Activated CD8-positive, alpha-beta T cell treated with anti-CD3 and anti-CD28 coated beads, Interleukin-2, amount 10 ng/mL, durations not matched to agents 7 days and 5 days (primary cell): ENCODE data around the gene PATE1. TPM values are rescaled to one million over a fixed set of nuclear protein-coding genes. Genes with fewer than 3 reads are reported as not detected.

Experiments
- ATAC-seq: fragments of 150-1000 bp; cut with Tn5 transposase; one replicate; pipeline ENCODE4 v1.10.0; 2021; ENCODE audit warnings: moderate library complexity
- CTCF ChIA-PET: fragments of 350-600 bp; sonication (Branson Sonifier 250); formaldehyde crosslinking; loops from one replicate; lab custom pipeline; 2021; ENCODE audit warnings: antibody characterized with exemption; lab: Charles Lee
- POLR2A ChIA-PET: fragments of 350-600 bp; sonication (Branson Sonifier 250); formaldehyde crosslinking; loops from one replicate; lab custom pipeline; 2021; ENCODE audit warnings: antibody characterized with exemption; lab: Charles Lee
- DNase-seq: peaks from one replicate; pipeline ENCODE4 v3.0.0-alpha.2; 2020
- H3K27ac Mint-ChIP-seq: one replicate; pipeline ENCODE4 v1.8.0; 2021; ENCODE audit warnings: mild to moderate bottlenecking, mixed read lengths
- H3K27me3 Mint-ChIP-seq: one replicate; pipeline ENCODE4 v1.8.0; 2021; ENCODE audit warnings: low read depth, mixed read lengths
- H3K36me3 Mint-ChIP-seq: one replicate; pipeline ENCODE4 v1.8.0; 2021; ENCODE audit warnings: low read depth, mixed read lengths
- H3K4me1 Mint-ChIP-seq: one replicate; pipeline ENCODE4 v1.8.0; 2021; ENCODE audit warnings: low read depth, mixed read lengths
- H3K4me3 Mint-ChIP-seq: one replicate; pipeline ENCODE4 v1.8.0; 2021; ENCODE audit warnings: mild to moderate bottlenecking, mixed read lengths
- H3K9me3 Mint-ChIP-seq: one replicate; pipeline ENCODE4 v1.8.0; 2022; ENCODE audit warnings: mixed read lengths; ENCODE audit not compliant: insufficient read depth
- total RNA-seq, 2 experiments: library from RNA; stranded (reverse); gene quantifications; one replicate each; pipeline ENCODE4 v1.2.3, GENCODE V29; 2021

PATE1 gene
- total RNA-seq, 2 experiments from 2014 or later, result not detected

DNA sequence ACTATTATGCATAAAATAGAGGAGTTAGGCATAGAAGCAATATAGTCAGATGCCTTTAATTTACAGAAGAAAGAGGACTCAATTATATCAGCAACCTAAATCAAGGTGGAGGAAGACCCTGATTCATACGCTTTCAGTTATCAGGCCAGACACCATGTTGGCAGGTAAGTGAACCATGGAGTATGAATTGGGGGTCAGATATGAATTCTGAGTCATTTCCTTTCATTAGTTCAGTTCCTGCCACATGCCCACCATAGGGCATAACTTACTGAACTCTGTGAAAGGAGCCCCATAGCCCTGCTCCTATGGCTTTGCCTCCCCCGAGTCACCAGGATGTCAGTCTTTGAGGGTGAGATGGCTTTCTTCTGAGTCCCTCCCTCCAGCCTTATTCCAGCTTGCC lies 17.4 kb downstream of the PATE1 start:
- Mint-ChIP-seq H3K27ac (no peak overlapping the region), H3K4me1 (no peaks in the 10 kb centered on the region), H3K9me3 (no peaks in the 10 kb centered on the region), H3K36me3 (no peaks in the 10 kb centered on the region), H3K4me3 (no peak overlapping the region), H3K27me3 (peaks cover 15% of the 10 kb centered on the region)
- ChIA-PET CTCF (no interaction called here), POLR2A (no interaction called here)
- ATAC-seq (no peak), DNase-seq (no peak)

DNA sequence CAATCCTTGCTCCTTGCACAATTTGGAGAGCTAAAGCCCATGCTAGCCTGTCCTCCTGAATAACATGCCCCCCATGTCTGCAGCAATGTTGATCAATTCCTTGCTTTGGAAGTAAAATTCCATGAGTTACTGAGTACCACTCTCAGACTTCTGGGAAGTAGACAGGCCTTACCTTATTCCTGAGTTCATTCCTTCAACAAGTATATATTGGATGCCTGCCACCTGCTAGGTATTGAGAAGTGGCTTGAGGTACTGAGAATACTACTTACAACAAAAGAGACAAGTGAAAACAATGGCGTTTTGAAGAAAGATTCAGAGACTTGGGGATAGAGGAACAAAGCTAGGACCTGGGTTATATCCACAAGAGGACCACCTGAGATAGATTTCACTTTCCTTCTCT lies 20.2 kb downstream of the PATE1 start:
- DNase-seq, result no peak
- H3K27ac Mint-ChIP-seq, result no peak overlapping the region
- no peaks in the 10 kb centered on the region for H3K4me1 Mint-ChIP-seq
- ATAC-seq, result no peak
- H3K4me3 Mint-ChIP-seq, result no peak overlapping the region
- ChIA-PET POLR2A (no interaction called here), CTCF (no interaction called here)
- H3K9me3 Mint-ChIP-seq, result no peaks in the 10 kb centered on the region
- peaks cover 10% of the 10 kb centered on the region for H3K27me3 Mint-ChIP-seq
- H3K36me3 Mint-ChIP-seq, result no peaks in the 10 kb centered on the region

DNA sequence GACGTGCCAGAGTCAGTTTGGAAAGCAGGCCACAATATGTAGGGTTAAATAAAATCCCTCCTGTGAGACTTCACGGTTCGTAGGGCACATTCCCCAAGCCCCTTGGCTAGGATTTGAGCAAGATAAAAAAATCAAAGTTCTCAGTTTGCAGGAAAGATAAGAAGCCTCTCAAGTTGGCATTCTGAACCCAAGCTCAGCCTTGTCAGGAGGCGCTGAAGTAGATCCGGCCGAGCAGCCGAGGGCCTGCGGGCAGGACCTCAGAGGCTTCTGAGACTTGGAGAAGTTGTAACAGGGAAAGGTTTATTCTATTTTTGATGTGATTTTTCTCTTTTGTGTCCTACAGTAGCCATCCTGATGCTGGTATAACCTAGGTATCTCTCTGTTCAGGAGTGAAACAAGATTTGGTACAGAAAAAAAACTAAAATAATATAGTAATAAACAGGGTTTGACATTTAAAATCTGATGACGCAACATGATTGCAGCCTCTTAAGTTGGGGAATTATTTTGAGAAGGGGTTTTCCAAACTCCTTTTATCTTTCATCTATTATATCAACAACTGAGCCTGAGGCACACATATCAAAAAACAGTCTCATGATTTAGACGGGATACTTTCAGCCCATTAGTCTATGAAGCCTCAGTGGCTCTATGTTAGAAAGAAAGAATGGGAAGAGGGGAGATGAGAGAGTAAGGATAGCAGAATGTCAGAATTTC lies 22.4 kb downstream of the PATE1 start:
- no peak overlapping the region for H3K4me3 Mint-ChIP-seq
- no peak for ATAC-seq
- no peak overlapping the region for H3K27ac Mint-ChIP-seq
- ChIA-PET POLR2A (no interaction called here), CTCF (interaction anchor here (0.6 kb wide), 1 partner anchor 45 kb away, joined by 3 read pairs; no protein-coding TSS in a partner anchor)
- no peak for DNase-seq
- no peaks in the 10 kb centered on the region for H3K36me3 Mint-ChIP-seq
- H3K9me3 Mint-ChIP-seq, result no peaks in the 10 kb centered on the region
- no peaks in the 10 kb centered on the region for H3K4me1 Mint-ChIP-seq
- H3K27me3 Mint-ChIP-seq, result peaks cover 10% of the 10 kb centered on the region

DNA sequence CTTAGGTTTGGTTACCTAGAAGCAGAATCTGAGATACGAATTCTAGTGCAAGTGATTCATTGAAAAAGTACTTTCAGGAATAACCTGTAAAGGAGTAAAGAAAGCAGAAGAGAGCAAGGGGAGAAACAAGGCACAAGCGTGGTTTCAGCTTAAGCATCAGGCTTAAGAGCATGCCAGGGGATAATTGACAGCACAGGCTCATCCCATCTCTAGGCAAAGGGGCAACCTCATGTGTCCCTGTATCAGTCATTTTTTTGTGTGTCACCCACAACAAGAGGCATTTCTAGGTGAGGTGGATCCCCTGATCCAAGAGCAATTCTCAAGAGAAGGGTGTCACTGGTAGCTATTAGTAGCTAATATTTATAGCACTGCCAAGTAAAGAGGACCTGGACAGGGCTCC lies 24.5 kb downstream of the PATE1 start:
- Mint-ChIP-seq H3K36me3 (no peaks in the 10 kb centered on the region), H3K4me1 (no peaks in the 10 kb centered on the region), H3K9me3 (no peaks in the 10 kb centered on the region), H3K27ac (no peak overlapping the region), H3K27me3 (peaks cover 10% of the 10 kb centered on the region), H3K4me3 (no peak overlapping the region)
- CTCF ChIA-PET, result no interaction called here
- ATAC-seq (no peak), DNase-seq (no peak)
- POLR2A ChIA-PET, result no interaction called here

DNA sequence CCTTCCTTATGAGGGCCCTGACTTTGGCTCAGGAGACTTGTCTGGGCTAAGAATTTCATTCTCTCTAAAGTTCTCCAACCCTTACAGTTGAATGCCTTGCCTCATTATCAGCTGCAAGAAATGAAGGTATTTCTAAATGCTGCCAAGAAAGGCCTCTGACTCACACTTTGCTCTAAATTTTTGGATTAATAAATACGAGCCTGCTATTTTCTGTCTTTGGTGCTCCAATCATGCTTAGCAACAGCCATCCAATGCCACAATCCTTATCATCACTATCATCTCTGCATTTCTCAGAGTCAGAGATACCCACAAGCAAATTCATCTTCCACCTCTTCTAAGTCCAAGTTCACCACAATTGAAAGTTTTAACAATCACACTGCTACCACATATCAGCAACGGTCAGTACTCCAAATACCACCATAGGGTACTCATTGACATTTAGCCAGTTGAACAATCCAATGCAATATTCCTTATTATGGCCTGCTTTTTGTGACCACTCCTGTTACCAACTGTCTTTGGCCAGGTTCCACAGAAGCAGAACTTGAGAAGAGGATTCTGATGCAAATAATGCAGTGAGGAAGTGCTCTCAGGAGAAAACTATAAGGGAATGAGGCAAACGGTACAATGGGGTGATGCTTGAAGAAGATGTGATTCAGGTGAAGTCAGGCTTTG lies 26.9 kb downstream of the PATE1 start:
- POLR2A ChIA-PET, result no interaction called here
- H3K27ac Mint-ChIP-seq, result no peak overlapping the region

DNA sequence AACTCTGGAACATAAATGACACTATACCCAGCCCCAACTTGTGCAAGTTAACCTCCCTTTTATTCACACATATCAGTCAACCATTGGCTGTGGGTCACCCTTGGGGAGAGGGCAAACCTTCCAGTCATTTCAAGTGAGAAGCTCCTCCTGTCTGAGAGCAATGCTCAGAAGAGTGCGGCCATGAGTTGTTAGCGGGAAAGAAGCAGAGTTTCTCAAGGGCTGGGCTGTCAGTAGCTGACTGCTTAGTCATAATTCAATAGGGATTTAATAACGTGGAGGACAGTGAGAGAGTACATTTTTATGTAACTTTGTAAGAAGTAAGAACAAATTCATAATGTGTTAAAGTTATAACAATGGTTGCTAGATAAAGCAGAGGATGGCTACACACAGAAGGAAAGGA lies 27.4 kb downstream of the PATE1 start:
- Mint-ChIP-seq H3K27ac (no peak overlapping the region), H3K4me1 (no peaks in the 10 kb centered on the region), H3K36me3 (no peaks in the 10 kb centered on the region), H3K4me3 (no peak overlapping the region), H3K27me3 (peaks cover 10% of the 10 kb centered on the region), H3K9me3 (no peaks in the 10 kb centered on the region)
- DNase-seq, result no peak
- ChIA-PET CTCF (no interaction called here), POLR2A (no interaction called here)
- no peak for ATAC-seq

More for the DNA sequence above, 26.9 kb downstream of the PATE1 start:
- Mint-ChIP-seq H3K27me3 (peaks cover 13% of the 10 kb centered on the region), H3K4me3 (no peak overlapping the region), H3K4me1 (no peaks in the 10 kb centered on the region), H3K36me3 (no peaks in the 10 kb centered on the region), H3K9me3 (no peaks in the 10 kb centered on the region)
- ATAC-seq (no peak), DNase-seq (no peak)
- CTCF ChIA-PET, result no interaction called here

DNA sequence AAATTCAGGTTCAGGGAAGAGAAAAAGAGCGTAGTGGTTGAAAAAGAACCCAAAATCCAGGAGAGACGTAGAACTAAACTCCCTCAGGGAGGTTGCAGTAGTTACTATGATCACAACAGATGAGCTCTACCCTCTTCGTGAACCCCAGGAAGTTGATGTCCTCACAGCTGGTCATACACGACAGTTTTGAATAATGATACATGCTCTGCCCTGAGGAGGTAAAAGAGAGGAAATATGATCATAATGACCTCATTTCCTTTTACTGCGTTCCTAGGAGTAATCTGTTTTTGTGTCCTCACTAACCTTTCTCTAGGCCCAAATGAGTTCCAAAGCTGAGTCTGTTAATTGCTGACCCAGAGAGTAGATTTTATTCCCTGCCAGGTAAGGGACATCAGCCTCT lies 31.2 kb downstream of the PATE1 start:
- H3K36me3 Mint-ChIP-seq, result no peaks in the 10 kb centered on the region
- no peak overlapping the region for H3K4me3 Mint-ChIP-seq
- no peak overlapping the region for H3K27ac Mint-ChIP-seq
- ATAC-seq, result no peak
- peaks cover 6% of the 10 kb centered on the region for H3K27me3 Mint-ChIP-seq
- ChIA-PET CTCF (no interaction called here), POLR2A (no interaction called here)
- no peaks in the 10 kb centered on the region for H3K9me3 Mint-ChIP-seq
- no peaks in the 10 kb centered on the region for H3K4me1 Mint-ChIP-seq
- DNase-seq, result no peak

DNA sequence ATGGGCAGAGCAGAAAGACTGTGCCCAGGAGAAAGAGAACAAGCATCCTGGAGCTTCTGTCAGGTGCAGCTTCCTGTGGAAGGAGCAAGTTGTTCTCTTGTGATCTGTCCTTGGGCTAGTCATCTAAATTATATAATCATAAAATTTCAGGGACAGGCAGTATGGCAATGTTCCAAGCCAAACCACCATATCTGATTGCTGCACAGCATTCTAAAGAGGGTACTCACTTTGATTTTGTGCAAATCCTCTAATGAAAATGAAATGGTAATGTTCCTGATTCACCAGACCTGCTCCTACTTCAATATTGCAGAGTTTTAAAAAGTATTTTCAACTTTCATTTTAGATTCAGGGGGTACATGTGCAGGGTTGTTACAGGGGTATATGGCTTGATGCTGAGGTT lies 32.6 kb downstream of the PATE1 start, which contains the start of gene PATE2:
Gene PATE2 (minus strand): TSS at position 101 of the 400 bp plus-strand sequence. CDS start 55 bp downstream, at position 46.
- ATAC-seq (no peak), DNase-seq (no peak)
- peaks cover 4% of the 10 kb centered on the region for H3K27me3 Mint-ChIP-seq
- H3K4me1 Mint-ChIP-seq, result no peaks in the 10 kb centered on the region
- H3K9me3 Mint-ChIP-seq, result no peaks in the 10 kb centered on the region
- no peak within 1 kb of the TSS for H3K27ac Mint-ChIP-seq
- CTCF ChIA-PET, result no interaction called here
- H3K4me3 Mint-ChIP-seq, result no peak within 1 kb of the TSS
- no peaks in the 10 kb centered on the region for H3K36me3 Mint-ChIP-seq
- POLR2A ChIA-PET, result no interaction called here

DNA sequence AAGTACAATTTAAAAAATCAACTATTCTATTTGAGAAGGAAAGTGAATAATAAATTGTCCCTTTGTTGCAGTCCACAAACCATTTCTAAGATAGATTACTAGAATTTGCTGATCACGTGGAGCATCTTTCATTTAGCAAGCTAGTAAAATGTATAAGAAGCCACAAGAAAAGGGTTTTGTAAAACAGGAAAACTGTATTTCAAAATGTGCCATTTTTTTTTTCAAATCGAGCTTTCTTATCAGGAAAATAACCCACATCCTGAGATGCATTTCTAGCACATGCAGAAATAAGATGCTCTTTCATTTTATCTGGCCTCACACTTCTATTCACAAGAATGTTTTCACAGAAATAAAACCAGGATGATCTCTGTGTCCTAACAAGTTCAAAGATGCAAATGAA lies 38.6 kb downstream of the PATE1 start:
- H3K4me1 Mint-ChIP-seq, result no peaks in the 10 kb centered on the region
- ATAC-seq (no peak), DNase-seq (no peak)
- no peaks in the 10 kb centered on the region for H3K9me3 Mint-ChIP-seq
- H3K27me3 Mint-ChIP-seq, result peaks cover 9% of the 10 kb centered on the region
- CTCF ChIA-PET, result no interaction called here
- POLR2A ChIA-PET, result no interaction called here
- H3K4me3 Mint-ChIP-seq, result no peak overlapping the region
- no peak overlapping the region for H3K27ac Mint-ChIP-seq
- no peaks in the 10 kb centered on the region for H3K36me3 Mint-ChIP-seq

DNA sequence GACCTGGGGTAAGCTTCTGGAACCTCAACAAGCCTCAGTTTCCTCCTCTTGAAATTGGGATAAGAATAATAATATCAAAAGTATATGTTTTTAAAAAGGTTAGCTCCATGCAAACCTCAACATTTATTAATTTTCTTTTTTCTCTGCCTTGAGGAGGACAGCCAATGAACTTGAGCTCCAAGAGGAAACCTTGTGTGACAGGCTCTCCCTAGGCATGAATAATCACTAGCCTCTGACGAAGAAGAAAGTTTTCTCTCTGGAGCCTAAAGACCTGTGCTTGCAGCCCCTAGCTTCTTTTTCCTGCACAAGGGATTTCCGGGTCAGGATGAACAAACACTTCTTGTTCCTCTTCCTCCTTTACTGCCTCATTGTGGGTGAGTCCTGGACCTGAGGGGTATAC lies 41.7 kb downstream of the PATE1 start, which contains the start of gene PATE3:
Gene PATE3 (plus strand): TSS at position 301 of the 400 bp plus-strand sequence. CDS start 25 bp downstream, at position 326.
- H3K27me3 Mint-ChIP-seq, result peaks cover 13% of the 10 kb centered on the region
- ChIA-PET CTCF (no interaction called here), POLR2A (no interaction called here)
- no peaks in the 10 kb centered on the region for H3K4me1 Mint-ChIP-seq
- no peak for DNase-seq
- no peak within 1 kb of the TSS for H3K4me3 Mint-ChIP-seq
- no peak within 1 kb of the TSS for H3K27ac Mint-ChIP-seq
- H3K36me3 Mint-ChIP-seq, result no peaks in the 10 kb centered on the region
- no peak for ATAC-seq
- H3K9me3 Mint-ChIP-seq, result no peaks in the 10 kb centered on the region

DNA sequence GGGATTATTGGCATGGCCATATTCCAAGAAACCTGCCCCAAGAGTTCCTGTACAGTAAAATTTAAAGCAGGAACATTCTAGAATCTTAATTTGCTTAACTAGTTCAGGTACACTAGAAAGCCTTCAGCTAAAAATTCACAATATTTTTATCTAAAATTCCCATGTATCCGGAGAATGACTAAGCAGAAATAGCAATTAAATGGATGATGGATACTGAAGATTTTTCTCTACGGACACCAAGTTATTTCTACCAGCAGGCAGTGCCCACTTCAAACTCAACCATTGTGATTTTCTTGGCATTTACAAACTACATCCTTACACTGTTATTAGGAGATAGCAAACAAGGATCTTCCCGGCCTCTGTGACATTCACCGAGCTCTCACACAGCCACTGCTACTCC lies 44.7 kb downstream of the PATE1 start:
- Mint-ChIP-seq H3K36me3 (no peaks in the 10 kb centered on the region), H3K4me3 (no peak overlapping the region), H3K9me3 (no peaks in the 10 kb centered on the region), H3K27me3 (peaks cover 13% of the 10 kb centered on the region), H3K4me1 (no peaks in the 10 kb centered on the region), H3K27ac (no peak overlapping the region)
- ATAC-seq, result no peak
- POLR2A ChIA-PET, result no interaction called here
- CTCF ChIA-PET, result no interaction called here
- no peak for DNase-seq

DNA sequence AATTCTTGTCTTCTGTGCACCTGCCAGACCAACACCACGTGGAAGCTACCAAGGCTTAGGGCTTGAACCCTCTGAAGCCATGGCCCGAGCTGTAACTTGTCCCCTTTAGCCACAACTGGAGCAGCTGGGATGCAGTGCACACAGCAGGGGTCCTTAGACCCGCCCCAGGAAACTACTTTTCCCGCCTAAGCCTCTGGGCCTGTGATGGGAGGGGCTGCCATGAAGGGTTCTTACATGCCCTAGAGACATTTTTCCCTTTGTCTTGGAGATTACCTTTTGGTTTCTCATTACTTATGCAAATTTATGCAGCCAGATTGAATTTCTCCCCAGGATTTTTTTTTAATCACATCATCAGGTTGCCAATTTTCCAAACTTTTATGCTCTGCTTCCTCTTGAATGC lies 51.6 kb downstream of the PATE1 start:
- Mint-ChIP-seq H3K27ac (no peak overlapping the region), H3K27me3 (peaks cover 7% of the 10 kb centered on the region), H3K36me3 (no peaks in the 10 kb centered on the region), H3K4me3 (no peak overlapping the region), H3K4me1 (no peaks in the 10 kb centered on the region), H3K9me3 (peaks cover 10% of the 10 kb centered on the region)
- DNase-seq (no peak), ATAC-seq (no peak)
- ChIA-PET POLR2A (interaction anchor here (0.9 kb wide), 1 partner anchor 9 kb away, joined by 3 read pairs; no protein-coding TSS in a partner anchor), CTCF (no interaction called here)
